ENCODE measurements around the gene SLC7A7. TPM values are rescaled to one million over a fixed set of nuclear protein-coding genes. Genes with fewer than 3 reads are reported as not detected.
A peak's percentile ranks its signal among the peaks of the same experiment; 100 is the strongest.
"Not testable (repeated sequence)": the region's sequence is repeated elsewhere in the genome, so short reads cannot be mapped to it uniquely, and the experiment has no call there.

The SLC7A7 gene
- total and polyA plus RNA-seq, 12 donors = 1.1 to 16.1 (median 2.8) TPM

DNA sequence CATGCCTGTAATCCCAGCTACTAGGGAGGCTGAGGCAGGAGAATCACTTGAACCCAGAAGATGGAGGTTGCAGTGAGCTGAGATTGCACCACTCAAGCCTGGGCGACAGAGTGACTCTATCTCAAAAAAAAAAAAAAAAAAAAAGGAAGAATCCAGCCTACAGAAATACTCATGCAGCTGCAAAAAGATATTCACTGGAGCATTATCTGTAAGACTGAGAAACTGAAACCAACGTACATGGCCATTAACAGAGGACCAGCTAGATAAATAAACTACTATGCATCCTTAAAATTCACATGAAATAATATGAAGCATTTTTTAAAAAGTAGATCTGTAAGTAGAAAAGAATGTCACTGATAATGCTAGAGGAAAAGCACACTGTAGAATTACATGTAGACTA lies 3.5 kb downstream of the SLC7A7 start:
- TF ChIP-seq, protein P1, sequence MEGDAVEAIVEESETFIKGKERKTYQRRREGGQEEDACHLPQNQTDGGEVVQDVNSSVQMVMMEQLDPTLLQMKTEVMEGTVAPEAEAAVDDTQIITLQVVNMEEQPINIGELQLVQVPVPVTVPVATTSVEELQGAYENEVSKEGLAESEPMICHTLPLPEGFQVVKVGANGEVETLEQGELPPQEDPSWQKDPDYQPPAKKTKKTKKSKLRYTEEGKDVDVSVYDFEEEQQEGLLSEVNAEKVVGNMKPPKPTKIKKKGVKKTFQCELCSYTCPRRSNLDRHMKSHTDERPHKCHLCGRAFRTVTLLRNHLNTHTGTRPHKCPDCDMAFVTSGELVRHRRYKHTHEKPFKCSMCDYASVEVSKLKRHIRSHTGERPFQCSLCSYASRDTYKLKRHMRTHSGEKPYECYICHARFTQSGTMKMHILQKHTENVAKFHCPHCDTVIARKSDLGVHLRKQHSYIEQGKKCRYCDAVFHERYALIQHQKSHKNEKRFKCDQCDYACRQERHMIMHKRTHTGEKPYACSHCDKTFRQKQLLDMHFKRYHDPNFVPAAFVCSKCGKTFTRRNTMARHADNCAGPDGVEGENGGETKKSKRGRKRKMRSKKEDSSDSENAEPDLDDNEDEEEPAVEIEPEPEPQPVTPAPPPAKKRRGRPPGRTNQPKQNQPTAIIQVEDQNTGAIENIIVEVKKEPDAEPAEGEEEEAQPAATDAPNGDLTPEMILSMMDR (IDR thresholded peaks at IDR 0.05) = no peak
- Histone ChIP-seq H3K4me3 (peak overlapping the region in 1 of 10 donors; percentile 32), H3K9me3 (no peaks in the 10 kb centered on the region), H3K27me3 (no peaks in the 10 kb centered on the region), H3K27ac (peak overlapping the region in 1 of 10 donors; percentile 26), H3K4me1 (peaks cover 0 to 34% (median 0%) of the 10 kb centered on the region in 9 donors), H3K36me3 (no peaks in the 10 kb centered on the region)
- ATAC-seq = no peak
- intact Hi-C loops (cut with DNase I) = loop anchor here in 4 of 10 donors (10.0 kb wide), 5 partner anchors 147 to 427 kb away; no protein-coding TSS in a partner anchor
- DNase-seq = no peak
- WGBS, 2 donors = 59 to 66% methylated on average over 2 of the region's 2 CpGs

DNA sequence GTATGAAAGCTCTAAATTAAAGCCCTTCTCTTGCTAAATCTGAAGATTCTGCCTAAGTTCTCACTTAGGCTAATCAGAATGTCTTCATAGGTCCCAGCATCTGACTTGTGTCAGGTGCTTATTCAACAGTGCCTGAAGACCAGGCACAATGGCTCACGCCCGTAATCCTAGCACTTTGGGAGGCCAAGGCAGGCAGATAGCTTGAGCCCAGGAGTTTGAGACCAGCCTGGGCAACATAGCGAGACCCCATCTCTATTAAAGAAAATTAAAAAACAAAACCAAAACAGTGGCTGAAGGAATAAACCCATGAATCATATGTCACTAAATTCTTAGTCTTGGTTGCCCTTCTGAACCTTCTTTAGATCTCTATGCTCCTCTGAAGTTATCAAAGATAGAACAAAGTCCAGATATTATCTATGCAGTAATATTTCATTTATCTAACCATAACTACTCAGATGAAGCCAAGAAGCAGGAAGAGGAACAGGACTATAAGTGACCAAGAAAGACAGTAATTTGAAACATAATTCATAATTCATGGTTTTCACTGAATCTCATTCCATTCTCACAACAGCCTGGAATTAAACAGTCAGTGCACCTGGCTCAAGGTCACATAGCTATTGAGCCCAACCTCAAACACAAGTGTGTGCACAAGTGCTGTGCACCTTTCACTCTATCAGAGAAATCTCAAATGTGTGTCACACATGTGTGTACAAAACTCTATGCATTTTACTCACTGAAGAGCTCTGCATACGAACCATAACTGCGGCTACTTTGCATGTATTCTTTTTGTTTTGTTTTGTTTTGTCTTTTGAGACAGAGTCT lies 6.6 kb downstream of the SLC7A7 start:
- TF ChIP-seq, protein P1 (IDR thresholded peaks at IDR 0.05) = no peak
- H3K9me3 ChIP-seq = no peaks in the 10 kb centered on the region
- no peaks in the 10 kb centered on the region for H3K27me3 ChIP-seq
- H3K36me3 ChIP-seq = no peaks in the 10 kb centered on the region
- 91 to 92% methylated on average over 5 of the region's 5 CpGs for WGBS, 2 donors
- no peak overlapping the region for H3K4me3 ChIP-seq
- H3K4me1 ChIP-seq = peaks cover 0 to 23% (median 0%) of the 10 kb centered on the region in 9 donors
- no peak overlapping the region for H3K27ac ChIP-seq
- no peak for ATAC-seq
- intact Hi-C loops (cut with DNase I) = no loop called here
- no peak for DNase-seq

DNA sequence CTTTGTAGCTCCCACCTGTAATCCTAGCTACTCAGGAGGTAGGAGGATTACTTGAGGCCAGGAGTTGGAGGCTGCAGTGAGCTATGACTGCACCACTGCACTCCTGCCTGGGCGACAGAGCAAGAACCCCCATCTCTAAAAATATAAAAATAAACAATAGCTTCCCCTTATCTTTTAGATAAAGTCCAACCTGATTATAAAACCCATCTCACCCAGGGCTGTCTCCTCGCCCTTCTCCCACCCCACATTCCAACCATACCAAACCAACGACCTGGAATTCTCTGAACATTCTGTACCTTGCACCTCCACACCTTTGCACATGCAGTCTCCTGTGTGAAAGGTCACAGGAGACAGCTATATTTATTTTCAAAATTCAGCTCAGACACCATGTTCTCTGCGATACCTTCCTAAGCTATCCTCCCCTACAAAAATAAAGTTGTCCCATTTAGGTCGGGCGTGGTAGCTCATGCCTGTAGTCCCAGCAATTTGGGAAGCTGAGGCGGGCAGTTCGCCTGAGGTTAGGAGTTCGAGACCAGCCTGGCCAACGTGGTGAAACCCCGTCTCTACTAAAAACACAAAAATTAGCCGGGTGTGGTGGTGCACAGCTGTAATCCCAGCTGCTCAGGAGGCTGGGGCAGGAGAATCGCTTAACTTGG lies 7.7 kb downstream of the SLC7A7 start:
- H3K4me1 ChIP-seq = peaks cover 0 to 27% (median 0%) of the 10 kb centered on the region in 9 donors
- H3K9me3 ChIP-seq = no peaks in the 10 kb centered on the region
- intact Hi-C loops (cut with DNase I) = no loop called here
- DNase-seq (no peak), ATAC-seq (no peak)
- H3K4me3 ChIP-seq = no peak overlapping the region
- no peaks in the 10 kb centered on the region for H3K27me3 ChIP-seq
- no peaks in the 10 kb centered on the region for H3K36me3 ChIP-seq
- H3K27ac ChIP-seq = no peak overlapping the region
- 77 to 79% methylated on average over 13 of the region's 13 CpGs for WGBS, 2 donors
- TF ChIP-seq, protein P1 (IDR thresholded peaks at IDR 0.05) = no peak

DNA sequence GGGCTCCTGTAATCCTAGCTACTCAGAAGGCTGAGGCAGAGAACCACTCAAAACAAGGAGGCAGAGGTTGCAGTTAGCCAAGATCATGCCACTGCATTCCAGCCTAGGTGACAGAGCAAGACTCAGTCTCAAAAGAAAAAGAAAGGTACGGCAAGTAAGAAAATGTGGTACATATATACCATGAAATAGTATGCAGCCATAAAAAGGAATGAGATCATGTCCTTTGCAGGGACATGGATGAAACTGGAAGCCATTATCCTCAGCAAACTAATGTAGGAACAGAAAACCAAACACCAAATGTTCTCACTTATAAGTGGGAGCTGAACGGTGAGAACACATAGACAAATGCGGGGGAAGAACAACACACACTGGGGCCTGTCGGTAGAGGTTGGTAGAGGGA lies 10.0 kb downstream of the SLC7A7 start:
- H3K27me3 ChIP-seq; ATAC-seq; H3K36me3 ChIP-seq; H3K27ac ChIP-seq; DNase-seq; H3K4me3 ChIP-seq; intact Hi-C loops (cut with DNase I); H3K9me3 ChIP-seq: not testable (repeated sequence)
- peaks cover 0 to 31% (median 0%) of the 10 kb centered on the region in 9 donors for H3K4me1 ChIP-seq
- 79 to 86% methylated on average over 4 of the region's 4 CpGs for WGBS, 2 donors

DNA sequence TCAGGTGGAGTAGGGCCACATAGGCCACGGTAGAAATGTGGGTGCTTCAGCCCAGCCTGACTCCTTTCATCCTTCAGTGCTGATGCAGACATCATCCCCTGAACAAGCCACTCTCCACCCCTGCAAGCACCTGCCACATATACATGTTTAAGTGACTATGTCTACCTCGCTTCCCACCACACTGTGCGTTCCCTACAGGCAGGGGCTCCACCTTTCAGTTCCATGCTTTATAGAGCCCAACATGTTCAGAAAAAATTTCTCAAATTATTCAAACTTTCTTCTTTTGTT lies 11.6 kb downstream of the SLC7A7 start:
- TF ChIP-seq, protein P1 (IDR thresholded peaks at IDR 0.05) = no peak
- Histone ChIP-seq H3K4me3 (no peak overlapping the region), H3K36me3 (no peaks in the 10 kb centered on the region), H3K27me3 (no peaks in the 10 kb centered on the region), H3K9me3 (no peaks in the 10 kb centered on the region), H3K27ac (no peak overlapping the region), H3K4me1 (peaks cover 0 to 40% (median 0%) of the 10 kb centered on the region in 9 donors)
- WGBS, 2 donors = 90 to 92% methylated on average over 3 of the region's 3 CpGs
- no peak for DNase-seq
- no peak for ATAC-seq
- intact Hi-C loops (cut with DNase I) = no loop called here
